GM18505 (cell line): ENCODE results near the gene CYSRT1.

ENCODE experiments used
- ATAC-seq: cut with Tn5 transposase; IDR thresholded peaks from one replicate; pipeline ENCODE4 v1.9.1; 2021; ENCODE audit not compliant: unreplicated experiment
- POLR2A ChIP-seq: IDR thresholded peaks from 4 replicates; pipeline ENCODE4 v1.6.1; 2011; ENCODE audit warnings: borderline replicate concordance; ENCODE audit not compliant: insufficient read depth, insufficient read length; ENCODE audit errors: extremely low read depth

Gene CYSRT1

DNA sequence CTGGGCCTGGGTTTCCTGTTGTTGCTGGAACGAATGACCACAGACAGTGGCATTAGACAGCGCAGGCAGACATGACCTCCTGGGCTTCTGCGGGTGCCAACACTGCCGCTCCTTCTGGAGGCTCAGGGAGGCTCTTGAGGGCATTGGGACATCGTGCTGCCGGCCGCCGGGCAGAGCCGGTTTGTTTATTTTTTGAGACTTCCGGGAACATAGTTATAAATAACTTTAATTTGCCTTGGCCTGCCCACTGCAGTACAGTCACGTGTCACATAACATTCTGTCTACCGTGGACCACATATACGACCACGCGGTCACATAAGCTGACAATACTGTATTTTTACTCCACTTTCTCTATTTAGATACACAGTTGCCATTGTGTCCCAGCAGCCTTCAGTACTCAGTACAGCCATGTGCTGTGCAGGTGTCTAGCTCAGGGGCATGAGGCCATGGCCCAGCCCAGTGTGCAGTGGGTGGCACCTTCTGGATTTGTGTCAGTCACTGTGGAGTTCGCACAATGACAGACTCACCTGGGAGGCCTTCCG, 44.3 kb downstream of the CYSRT1 start:
- peak; percentile 48 for TF ChIP-seq POLR2A
- ATAC-seq, result no peak

DNA sequence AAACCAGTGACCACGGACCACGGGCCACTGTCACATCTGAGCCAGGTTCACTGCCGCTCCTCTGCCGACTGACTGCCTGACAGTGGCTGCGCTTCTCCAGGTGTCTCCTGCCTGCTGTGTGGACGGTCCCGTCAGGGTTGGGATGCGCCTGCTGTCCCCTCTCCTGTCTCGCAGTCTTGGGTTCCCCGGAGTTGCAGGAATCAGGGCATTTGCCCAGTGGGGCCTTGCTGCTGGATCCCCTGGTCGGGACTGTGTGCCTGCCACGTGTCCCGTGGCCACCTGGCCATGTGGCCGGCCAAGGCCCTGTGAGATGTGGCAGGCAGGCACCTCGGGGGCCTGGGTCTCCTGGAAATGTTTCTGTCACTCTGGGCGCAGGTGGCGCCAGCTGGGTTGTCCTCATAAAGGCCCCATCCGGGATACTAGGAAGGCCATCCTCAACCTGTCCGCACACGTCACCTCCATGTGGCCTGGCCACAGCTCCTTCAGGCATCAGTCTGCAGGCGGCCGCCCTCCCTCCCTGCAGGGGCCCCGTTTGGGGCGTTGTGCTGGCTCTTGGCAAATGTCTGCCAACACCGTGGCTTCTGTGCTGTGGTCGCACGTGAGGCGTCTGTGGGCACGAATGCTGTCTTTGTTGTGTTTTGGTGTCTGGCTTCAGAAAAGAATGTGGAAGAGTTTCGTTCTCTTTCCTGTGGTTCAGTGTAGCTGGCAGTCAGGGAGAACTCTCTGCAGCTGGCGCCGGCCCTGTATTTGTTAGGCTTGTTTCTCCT, 46.1 kb downstream of the CYSRT1 start:
- no peak for TF ChIP-seq POLR2A
- ATAC-seq, result no peak

DNA sequence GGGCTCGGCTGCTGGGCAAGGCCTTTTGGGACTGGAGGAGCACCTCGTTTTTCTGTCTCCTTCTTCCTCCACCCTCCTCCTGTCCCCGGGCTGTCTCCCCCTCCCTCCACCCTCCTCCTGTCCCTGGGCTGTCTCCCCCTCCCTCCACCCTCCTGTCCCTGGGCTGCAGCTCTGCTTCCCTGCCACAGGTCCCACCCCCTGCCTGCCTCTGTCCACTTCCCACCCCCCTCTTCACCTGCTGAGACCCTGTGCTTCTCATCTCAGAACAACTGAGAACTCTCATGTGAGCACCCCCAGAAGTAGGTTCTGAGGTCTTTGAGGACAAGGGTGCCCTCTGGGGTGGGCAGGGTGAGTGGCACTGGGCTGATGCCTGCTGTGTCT, 46.7 kb downstream of the CYSRT1 start:
- ATAC-seq, result no peak
- no peak for TF ChIP-seq POLR2A

DNA sequence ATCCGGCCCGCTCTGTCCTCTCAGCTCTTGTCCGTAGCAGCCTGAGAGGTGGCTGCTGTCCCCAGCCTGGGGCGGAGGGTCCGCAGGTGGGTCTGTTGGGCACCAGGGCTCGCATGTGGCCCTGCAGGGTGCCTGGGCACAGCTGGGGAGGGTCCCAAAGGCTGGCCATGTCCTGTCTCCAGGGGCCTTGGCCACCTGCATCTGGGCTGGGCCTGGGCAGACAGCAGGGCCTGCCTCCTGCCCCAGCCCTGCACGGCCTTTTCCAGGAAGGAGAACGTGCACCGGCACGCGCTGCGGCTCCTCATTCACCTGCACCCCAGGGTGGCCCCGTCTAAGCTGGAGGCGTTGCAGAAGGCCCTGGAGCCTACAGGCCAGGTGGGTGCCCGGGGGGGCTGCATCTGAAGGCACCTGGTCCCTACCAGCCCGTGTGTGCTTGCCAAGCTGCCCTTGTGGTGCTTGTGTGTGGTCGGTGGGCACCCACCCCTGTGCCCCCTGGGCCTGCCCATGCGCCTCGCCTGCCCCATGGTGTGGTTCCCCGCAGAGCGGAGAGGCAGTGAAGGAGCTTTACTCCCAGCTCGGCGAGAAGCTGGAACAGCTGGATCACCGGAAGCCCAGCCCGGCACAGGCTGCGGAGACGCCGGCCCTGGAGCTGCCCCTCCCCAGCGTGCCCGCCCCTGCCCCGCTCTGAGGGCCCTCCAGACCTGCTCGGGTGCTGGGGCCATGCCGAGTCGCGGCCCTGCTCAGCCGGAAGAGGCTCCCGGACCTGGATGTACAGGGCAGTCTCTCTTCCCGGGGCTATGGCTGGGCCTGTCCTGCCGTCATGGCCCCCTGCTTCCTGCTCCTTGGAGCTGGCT, 47.5 kb downstream of the CYSRT1 start:
- no peak for ATAC-seq
- TF ChIP-seq POLR2A, result no peak

DNA sequence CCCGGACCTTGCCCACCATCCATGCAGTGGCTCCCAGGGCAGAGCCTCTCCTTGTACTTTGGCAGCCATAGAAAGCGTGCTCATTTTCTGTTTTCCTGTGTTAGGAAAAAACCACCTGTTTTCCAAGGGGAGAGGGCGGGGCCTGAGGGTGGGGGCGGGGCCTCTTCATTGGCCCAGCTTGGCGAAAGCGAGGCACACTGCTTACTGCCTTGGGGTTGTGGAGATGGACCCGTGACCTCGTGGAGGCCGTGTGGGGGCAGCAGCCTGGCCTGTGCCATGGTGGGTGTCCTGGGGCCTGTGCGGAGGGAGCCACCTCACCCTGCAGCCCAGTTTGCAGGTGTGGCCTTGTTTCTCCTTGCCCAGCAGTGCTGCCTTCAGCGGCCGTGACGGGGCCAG, 48.1 kb downstream of the CYSRT1 start:
- no peak for TF ChIP-seq POLR2A
- no peak for ATAC-seq

DNA sequence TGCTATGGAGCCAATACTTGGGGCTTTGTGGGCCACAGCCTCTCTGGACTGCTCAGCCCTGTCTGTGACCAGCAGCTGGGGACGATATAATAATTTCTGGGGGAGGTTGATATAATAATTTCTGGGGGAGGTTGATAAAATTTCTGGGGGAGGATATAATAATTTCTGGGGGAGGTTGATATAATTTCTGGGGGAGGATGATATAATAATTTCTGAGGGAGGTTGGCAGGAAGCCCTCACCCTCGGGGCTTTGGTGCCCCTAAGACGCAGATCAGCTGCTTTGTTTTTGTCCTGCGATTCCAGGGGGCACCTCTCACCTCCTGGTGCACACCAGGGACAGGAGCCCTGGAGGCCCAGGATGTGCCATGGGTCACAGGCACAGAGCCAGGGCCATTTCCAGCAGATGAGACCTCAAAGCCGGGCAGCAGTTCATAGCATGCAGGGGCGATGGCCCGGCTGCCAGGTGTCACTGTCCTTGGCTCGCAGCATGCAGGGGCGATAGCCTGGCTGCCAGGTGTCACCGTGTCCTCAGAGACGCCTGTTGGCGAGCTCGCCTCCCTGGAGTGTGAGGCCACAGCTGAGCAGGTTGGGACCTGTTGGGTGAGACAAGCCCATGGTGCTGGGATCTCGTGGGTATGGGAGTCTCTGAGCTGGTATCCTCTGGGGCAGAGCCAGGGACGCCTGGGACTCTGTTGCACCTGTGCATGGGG, 48.8 kb downstream of the CYSRT1 start:
- ATAC-seq, result no peak
- TF ChIP-seq POLR2A, result no peak

DNA sequence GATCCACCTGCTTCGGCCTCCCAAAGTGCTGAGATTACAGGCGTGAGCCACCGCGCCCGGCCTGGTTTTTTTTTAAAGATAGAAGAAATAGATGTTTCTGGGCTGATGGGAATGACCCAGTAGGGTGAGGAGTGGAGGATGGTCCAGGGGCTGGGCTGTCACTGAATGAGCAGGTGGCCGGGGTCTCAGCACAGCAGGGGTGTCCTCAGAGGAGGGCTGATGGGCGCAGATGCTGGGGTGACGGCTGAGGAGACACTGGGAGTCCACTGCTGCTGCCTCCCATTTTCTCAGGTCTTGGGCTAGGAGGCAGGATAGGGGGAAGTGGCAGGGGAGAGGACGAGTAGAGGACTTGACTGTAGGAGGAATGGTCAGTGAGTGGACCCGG, 50.2 kb downstream of the CYSRT1 start:
- ATAC-seq, result no peak
- TF ChIP-seq POLR2A, result no peak
